MM.1S (cell line): ENCODE data around the gene BST1.

Experiments used
- EZH2 ChIP-seq: fragments of 300-600 bp; sonication (generic); optimal IDR thresholded peaks from 2 replicates; pipeline ENCODE3; 2017; ENCODE audit warnings: low read depth, mild to moderate bottlenecking, antibody characterized with exemption, low read length, mixed read lengths
- EZH2phosphoT487 ChIP-seq: fragments of 300-600 bp; sonication (generic); IDR thresholded peaks from 2 replicates; pipeline ENCODE4 v1.6.1; 2018; ENCODE audit warnings: antibody characterized with exemption, low read length
- TF ChIP-seq, protein P1 (sequence below): fragments of 300-600 bp; sonication (generic); IDR thresholded peaks from 2 replicates; pipeline ENCODE4 v1.5.1; 2016; ENCODE audit warnings: antibody characterized with exemption, low read length, mixed read lengths

- TF ChIP-seq, protein P1, sequence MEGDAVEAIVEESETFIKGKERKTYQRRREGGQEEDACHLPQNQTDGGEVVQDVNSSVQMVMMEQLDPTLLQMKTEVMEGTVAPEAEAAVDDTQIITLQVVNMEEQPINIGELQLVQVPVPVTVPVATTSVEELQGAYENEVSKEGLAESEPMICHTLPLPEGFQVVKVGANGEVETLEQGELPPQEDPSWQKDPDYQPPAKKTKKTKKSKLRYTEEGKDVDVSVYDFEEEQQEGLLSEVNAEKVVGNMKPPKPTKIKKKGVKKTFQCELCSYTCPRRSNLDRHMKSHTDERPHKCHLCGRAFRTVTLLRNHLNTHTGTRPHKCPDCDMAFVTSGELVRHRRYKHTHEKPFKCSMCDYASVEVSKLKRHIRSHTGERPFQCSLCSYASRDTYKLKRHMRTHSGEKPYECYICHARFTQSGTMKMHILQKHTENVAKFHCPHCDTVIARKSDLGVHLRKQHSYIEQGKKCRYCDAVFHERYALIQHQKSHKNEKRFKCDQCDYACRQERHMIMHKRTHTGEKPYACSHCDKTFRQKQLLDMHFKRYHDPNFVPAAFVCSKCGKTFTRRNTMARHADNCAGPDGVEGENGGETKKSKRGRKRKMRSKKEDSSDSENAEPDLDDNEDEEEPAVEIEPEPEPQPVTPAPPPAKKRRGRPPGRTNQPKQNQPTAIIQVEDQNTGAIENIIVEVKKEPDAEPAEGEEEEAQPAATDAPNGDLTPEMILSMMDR = no peak
- no peak for TF ChIP-seq EZH2phosphoT487
- TF ChIP-seq EZH2 = no peak
Observed at GRCh38 chr4:15718465-15718864, 15.6 kb downstream of the BST1 start.
